ENCODE results near the gene NKAIN1.
"Not testable (repeated sequence)": the region's sequence is repeated elsewhere in the genome, so short reads cannot be mapped to it uniquely, and the experiment has no call there.

The NKAIN1 gene

DNA sequence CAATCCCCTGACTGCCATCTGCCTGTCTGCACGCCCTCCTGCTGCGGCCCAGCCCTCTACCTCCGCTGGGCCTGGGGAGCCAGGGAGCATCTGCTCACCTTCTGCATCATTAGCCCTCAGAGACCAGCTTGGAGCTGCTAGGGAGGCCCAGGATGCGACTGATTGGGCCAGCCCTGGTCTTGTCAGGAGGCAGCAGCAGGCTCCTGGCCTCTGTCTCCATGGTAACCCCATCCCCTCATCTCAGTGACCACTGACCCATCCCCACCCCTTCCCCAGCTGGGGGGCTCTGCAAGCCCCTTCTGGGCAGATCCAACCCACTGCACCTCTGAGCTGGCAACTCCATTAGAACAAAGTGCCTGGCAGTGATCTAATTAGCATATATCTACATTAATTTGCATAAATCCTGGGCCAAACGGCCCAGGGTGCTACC, 37.7 kb downstream of the NKAIN1 start:
- Histone ChIP-seq H2AFZ (ENCODE audit: low read depth, low read length) (no peak overlapping the region), H3K36me3 (ENCODE audit: insufficient read depth, low read length) (no peaks in the 10 kb centered on the region), H3K4me3 (ENCODE audit: low read length) (no peak overlapping the region), H3K9me3 (ENCODE audit: low read length) (no peaks in the 10 kb centered on the region), H3K4me1 (ENCODE audit: insufficient read depth, low read length) (peaks cover 40% of the 10 kb centered on the region), H3K27me3 (ENCODE audit: insufficient read depth, low read length) (no peaks in the 10 kb centered on the region)

DNA sequence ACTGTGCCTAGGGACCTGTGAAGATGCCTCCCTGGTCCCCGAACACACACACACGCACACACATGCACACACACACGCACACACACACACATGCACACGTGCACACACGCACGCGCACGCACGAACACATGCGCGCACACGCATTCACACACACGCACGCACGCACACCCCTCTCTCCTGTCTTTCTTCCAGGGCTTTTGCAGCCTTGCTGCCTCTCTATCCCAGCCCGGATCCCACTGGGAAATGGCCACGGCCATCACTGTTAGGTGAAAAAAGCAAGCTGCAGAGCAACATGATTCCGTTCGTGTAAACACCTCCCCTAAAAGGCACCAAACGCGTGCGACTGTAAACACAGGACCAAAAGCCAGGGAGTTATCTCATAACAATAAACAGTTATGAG, 39.7 kb downstream of the NKAIN1 start:
- Histone ChIP-seq H3K27me3 (ENCODE audit: insufficient read depth, low read length) (no peaks in the 10 kb centered on the region), H3K4me1 (ENCODE audit: insufficient read depth, low read length) (peaks cover 40% of the 10 kb centered on the region), H3K36me3 (ENCODE audit: insufficient read depth, low read length) (no peaks in the 10 kb centered on the region), H2AFZ (ENCODE audit: low read depth, low read length) (no peak overlapping the region), H3K4me3 (ENCODE audit: low read length) (no peak overlapping the region), H3K9me3 (ENCODE audit: low read length) (no peaks in the 10 kb centered on the region)

DNA sequence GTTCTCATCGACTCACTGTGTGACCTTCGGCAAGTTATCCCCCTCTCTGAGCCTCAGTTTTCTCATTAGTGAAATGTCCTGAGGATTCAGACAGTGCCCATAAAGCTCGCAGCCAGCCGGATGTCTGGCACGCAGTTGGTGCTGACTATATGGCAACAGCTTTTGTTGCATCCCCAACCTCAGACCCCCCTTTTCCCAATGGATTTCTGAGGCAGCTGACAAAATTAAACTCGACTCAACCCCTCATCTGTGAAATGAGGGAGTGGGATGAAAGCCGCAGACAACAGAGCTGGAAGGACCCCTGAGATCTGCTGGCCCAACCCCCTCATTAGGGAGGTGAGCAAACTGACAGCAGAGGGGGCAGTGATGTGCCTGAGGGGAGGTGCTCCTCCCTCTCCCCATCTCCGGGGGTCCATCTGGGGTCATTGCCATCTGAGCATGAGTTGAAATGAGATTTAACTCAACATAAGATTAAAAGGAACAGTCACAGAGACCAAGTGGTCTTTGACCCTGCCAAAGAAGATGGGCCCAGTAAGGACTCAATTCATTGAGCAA, 40.4 kb downstream of the NKAIN1 start:
- Histone ChIP-seq H3K9me3 (ENCODE audit: low read length) (no peaks in the 10 kb centered on the region), H3K4me1 (ENCODE audit: insufficient read depth, low read length) (peaks cover 40% of the 10 kb centered on the region), H2AFZ (ENCODE audit: low read depth, low read length) (no peak overlapping the region), H3K27me3 (ENCODE audit: insufficient read depth, low read length) (no peaks in the 10 kb centered on the region), H3K36me3 (ENCODE audit: insufficient read depth, low read length) (no peaks in the 10 kb centered on the region), H3K4me3 (ENCODE audit: low read length) (no peak overlapping the region)

DNA sequence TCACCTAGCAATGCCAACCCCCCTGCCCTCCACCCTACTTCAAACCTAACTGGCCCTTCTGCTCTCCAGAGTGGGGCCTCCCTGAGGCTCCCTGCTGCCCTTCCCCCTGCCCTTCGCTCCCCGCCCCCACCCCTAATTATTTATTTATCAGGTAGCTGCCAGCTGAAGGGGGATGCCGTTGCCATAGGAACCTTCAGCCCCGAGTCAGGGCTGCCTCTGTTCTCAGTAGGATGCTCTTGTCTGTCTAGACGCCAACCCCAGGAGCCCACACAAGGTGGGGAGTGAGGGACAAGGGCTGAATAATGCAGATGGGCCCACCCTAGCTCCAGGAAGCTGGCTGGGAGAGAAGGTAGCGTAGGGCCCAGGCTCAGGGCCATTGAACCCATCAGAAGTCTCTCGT, 41.1 kb downstream of the NKAIN1 start:
- peaks cover 40% of the 10 kb centered on the region for H3K4me1 ChIP-seq (ENCODE audit: insufficient read depth, low read length)
- no peak overlapping the region for H2AFZ ChIP-seq (ENCODE audit: low read depth, low read length)
- no peak overlapping the region for H3K4me3 ChIP-seq (ENCODE audit: low read length)
- no peaks in the 10 kb centered on the region for H3K9me3 ChIP-seq (ENCODE audit: low read length)
- no peaks in the 10 kb centered on the region for H3K27me3 ChIP-seq (ENCODE audit: insufficient read depth, low read length)
- no peaks in the 10 kb centered on the region for H3K36me3 ChIP-seq (ENCODE audit: insufficient read depth, low read length)

DNA sequence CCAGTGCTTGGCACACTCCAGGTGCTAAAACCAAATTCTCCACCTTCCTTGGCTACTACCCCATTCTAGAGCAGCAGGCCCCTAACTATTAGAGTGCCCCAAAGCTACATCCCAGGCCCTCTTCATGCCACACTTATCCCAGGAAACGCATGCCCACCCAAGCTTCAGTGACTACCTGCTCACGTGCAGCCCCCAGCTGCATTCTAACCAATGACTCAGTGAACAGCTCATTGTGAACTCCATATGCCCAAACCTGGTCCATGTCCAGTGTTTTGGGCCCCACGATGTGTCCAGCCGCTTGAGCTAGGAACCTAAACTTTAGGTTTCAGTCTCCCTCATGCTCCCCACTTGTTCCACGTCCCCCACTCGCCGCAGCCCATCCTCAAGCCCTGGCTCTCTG, 41.5 kb downstream of the NKAIN1 start:
- no peaks in the 10 kb centered on the region for H3K27me3 ChIP-seq (ENCODE audit: insufficient read depth, low read length)
- no peak overlapping the region for H2AFZ ChIP-seq (ENCODE audit: low read depth, low read length)
- H3K4me3 ChIP-seq (ENCODE audit: low read length), result no peak overlapping the region
- no peaks in the 10 kb centered on the region for H3K36me3 ChIP-seq (ENCODE audit: insufficient read depth, low read length)
- no peaks in the 10 kb centered on the region for H3K9me3 ChIP-seq (ENCODE audit: low read length)
- peaks cover 40% of the 10 kb centered on the region for H3K4me1 ChIP-seq (ENCODE audit: insufficient read depth, low read length)

DNA sequence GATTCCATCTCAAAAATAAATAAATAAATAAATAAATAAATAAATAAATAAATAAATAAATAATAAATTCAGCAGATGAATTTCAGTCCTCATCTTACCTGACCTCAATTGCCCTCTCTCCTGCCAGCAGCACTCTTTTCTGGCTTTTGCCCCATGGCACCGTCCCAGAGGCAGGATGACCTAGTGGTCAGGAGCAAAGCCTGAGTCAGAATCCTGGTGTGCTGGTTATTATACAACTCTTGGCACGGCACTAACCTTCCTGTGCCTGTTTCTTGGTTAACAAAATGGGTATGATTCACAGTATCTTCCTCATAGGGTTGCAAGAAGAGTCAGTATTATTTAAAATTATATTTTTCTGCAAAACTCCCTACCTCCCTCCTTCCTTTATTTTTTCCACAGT, 43.0 kb downstream of the NKAIN1 start:
- Histone ChIP-seq H3K27me3 (ENCODE audit: insufficient read depth, low read length) (no peaks in the 10 kb centered on the region), H3K4me1 (ENCODE audit: insufficient read depth, low read length) (peaks cover 34% of the 10 kb centered on the region), H3K36me3 (ENCODE audit: insufficient read depth, low read length) (no peaks in the 10 kb centered on the region), H3K4me3 (ENCODE audit: low read length) (no peak overlapping the region), H2AFZ (ENCODE audit: low read depth, low read length) (no peak overlapping the region), H3K9me3 (ENCODE audit: low read length) (no peaks in the 10 kb centered on the region)

DNA sequence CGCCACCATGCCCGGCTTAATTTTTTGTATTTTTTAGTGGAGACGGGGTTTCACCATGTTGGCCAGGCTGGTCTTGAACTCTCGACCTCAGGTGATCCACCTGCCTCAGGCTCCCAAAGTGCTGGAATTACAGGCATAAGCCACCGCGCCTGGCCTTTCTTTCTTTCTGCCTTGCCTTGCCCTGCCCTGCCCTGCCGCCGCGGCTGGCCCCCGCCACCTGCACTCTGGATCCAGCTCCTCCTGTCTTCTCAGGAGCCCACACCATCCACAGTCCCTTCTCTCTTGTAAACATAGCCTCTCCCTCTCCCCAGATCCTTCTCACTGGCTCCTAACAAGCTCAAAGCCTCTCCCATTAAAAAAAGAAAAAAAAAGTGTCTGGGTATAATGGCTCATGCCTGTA, 44.4 kb downstream of the NKAIN1 start:
- peaks cover 24% of the 10 kb centered on the region for H3K4me1 ChIP-seq (ENCODE audit: insufficient read depth, low read length)
- H3K9me3 ChIP-seq (ENCODE audit: low read length); H2AFZ ChIP-seq (ENCODE audit: low read depth, low read length); H3K4me3 ChIP-seq (ENCODE audit: low read length); H3K27me3 ChIP-seq (ENCODE audit: insufficient read depth, low read length); H3K36me3 ChIP-seq (ENCODE audit: insufficient read depth, low read length): not testable (repeated sequence)

DNA sequence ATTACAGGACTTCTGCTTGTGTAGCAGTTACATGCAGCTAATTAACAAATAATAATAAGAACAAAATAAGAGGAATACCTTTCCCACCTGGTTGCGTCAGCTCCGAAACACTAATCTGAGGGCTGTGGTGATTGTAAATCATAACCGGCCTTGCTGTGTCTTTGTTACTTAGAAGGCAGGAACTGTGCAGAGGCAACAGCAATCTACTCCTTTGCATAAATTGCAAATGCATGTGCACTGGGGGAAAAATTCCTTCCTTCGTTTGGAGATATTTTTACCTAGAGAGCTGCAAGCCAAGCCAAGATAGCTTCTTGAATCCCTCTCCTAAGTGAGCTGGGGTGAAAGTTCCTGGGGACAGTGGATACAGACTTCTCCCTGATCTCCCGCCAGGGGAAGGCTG, 46.0 kb downstream of the NKAIN1 start:
- Histone ChIP-seq H3K27me3 (ENCODE audit: insufficient read depth, low read length) (no peaks in the 10 kb centered on the region), H2AFZ (ENCODE audit: low read depth, low read length) (no peak overlapping the region), H3K9me3 (ENCODE audit: low read length) (no peaks in the 10 kb centered on the region), H3K4me3 (ENCODE audit: low read length) (no peak overlapping the region), H3K36me3 (ENCODE audit: insufficient read depth, low read length) (no peaks in the 10 kb centered on the region), H3K4me1 (ENCODE audit: insufficient read depth, low read length) (peaks cover 9% of the 10 kb centered on the region)

DNA sequence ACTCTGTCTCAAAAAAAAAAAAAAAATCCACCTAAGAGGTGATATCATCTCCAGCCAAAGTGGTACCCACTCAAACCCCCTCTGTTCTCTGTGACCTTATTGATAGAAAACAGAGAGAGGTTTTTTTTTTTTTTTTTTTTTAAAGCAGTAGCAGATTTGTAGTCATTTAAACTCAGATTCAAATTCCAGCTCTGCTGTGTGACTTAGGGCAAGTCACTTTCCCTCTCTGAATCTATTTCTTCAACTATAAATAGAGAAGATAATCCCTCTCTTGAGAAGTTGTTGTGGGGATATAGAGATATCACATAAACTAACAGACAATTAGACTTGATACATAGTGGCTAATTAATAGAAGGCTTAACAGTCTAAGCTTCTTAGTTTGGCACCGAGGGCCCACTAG, 48.4 kb downstream of the NKAIN1 start:
- H3K4me1 ChIP-seq (ENCODE audit: insufficient read depth, low read length), result no peaks in the 10 kb centered on the region
- H2AFZ ChIP-seq (ENCODE audit: low read depth, low read length), result no peak overlapping the region
- peaks cover 6% of the 10 kb centered on the region for H3K36me3 ChIP-seq (ENCODE audit: insufficient read depth, low read length)
- H3K4me3 ChIP-seq (ENCODE audit: low read length), result no peak overlapping the region
- no peaks in the 10 kb centered on the region for H3K27me3 ChIP-seq (ENCODE audit: insufficient read depth, low read length)
- H3K9me3 ChIP-seq (ENCODE audit: low read length), result no peaks in the 10 kb centered on the region

DNA sequence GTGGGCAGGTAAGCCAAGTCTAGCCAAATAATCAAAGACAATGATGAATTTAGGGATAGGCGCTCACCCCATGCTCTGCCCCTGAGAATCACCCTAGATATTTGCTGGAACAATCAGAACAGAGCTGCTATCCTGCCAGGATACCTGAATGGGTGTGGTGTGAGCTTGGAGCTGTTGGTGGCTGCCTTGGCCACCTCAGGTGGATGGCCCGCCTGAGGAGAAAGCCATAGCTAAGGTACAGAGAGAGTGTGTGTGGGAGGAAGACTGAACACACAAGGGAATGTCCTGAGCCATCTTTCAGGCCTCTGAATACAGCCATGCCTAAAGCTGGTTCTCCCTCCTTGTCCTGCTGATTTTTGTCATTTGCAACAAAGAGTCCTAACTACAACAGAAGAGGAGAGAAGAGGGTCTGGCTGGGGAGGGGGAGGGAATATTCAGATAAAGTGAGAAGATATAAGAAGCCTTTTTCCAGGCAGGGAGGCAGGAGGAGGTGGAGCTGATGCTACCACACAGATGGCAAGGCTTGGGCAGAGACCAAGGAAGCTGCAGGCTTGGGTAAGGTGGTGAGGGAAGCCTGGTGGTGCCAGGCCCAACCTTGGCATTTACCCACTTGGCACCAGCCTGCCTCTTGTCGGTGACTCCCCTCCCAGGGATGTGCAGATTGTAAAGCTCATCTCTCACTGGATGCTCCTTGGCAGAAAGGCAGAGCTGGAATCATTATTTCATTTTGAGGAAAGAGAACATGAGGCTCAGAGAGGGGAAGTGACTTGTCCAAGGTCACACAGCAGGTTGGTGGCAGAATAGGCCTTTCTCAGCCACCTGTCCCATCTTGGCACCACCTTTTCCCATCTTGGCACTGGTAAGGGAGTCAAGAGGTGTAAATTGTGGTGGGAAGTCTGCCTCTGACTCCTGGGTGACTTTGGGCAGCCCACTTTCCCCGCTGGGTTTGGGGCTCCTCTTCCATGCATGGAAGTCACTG, 49.7 kb downstream of the NKAIN1 start:
- Histone ChIP-seq H3K27me3 (ENCODE audit: insufficient read depth, low read length) (no peaks in the 10 kb centered on the region), H3K4me1 (ENCODE audit: insufficient read depth, low read length) (no peaks in the 10 kb centered on the region), H3K4me3 (ENCODE audit: low read length) (no peak overlapping the region), H3K36me3 (ENCODE audit: insufficient read depth, low read length) (peaks cover 6% of the 10 kb centered on the region), H2AFZ (ENCODE audit: low read depth, low read length) (no peak overlapping the region), H3K9me3 (ENCODE audit: low read length) (no peaks in the 10 kb centered on the region)

DNA sequence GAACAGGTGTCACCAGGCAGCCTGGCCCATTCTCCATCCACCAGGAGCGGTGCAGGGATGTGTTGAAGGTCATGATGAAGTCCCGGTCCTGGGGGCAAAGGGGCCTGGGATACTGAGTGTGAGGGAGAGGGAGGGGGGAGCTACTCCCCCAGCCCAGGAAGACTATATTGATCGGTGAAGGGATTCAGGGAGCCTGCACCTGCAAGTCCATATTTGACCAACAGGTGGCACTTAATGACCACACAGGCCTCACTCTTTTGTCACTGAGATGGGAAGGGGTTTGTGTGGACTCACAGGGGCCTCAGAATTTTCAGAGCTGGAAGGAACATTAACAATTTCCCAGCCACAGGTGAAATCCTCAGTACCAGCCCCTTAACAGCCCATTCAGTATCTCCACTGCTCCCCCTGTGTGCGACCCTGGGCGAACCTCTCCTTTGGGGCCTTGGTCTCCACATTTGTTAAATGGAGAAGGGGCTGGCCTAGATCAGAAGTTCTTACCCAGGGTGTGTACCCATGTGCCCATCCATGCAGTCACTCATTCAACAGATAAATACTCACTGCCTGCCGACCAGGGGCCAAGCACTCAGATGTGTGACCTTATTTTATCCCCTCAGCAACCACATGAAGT, 55.6 kb downstream of the NKAIN1 start:
- H3K4me1 ChIP-seq (ENCODE audit: insufficient read depth, low read length), result no peaks in the 10 kb centered on the region
- no peaks in the 10 kb centered on the region for H3K9me3 ChIP-seq (ENCODE audit: low read length)
- H2AFZ ChIP-seq (ENCODE audit: low read depth, low read length), result no peak overlapping the region
- H3K27me3 ChIP-seq (ENCODE audit: insufficient read depth, low read length), result no peaks in the 10 kb centered on the region
- peaks cover 42% of the 10 kb centered on the region for H3K36me3 ChIP-seq (ENCODE audit: insufficient read depth, low read length)
- H3K4me3 ChIP-seq (ENCODE audit: low read length), result no peak overlapping the region

DNA sequence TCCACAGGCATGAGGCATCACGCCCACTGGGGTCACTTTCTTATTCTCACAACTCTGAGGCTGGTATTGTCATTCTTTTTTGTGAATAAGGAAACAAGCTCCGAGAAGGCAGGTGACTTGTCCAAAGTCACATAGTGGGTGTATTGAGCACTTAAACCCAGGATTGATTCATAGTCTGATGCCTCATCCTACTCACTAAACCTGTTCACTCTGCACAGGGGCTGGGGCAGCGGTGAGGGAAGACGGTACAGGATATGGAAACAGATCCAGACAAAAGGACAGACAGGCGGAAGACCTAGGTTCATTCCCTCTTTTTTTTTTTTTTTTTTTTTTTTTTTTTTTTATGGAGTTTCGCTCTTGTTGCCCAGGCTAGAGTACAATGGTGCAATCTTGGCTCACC, 56.6 kb downstream of the NKAIN1 start:
- H3K36me3 ChIP-seq (ENCODE audit: insufficient read depth, low read length), result peaks cover 45% of the 10 kb centered on the region
- H3K9me3 ChIP-seq (ENCODE audit: low read length), result no peaks in the 10 kb centered on the region
- no peaks in the 10 kb centered on the region for H3K27me3 ChIP-seq (ENCODE audit: insufficient read depth, low read length)
- H3K4me3 ChIP-seq (ENCODE audit: low read length), result no peak overlapping the region
- no peak overlapping the region for H2AFZ ChIP-seq (ENCODE audit: low read depth, low read length)
- H3K4me1 ChIP-seq (ENCODE audit: insufficient read depth, low read length), result no peaks in the 10 kb centered on the region

DNA sequence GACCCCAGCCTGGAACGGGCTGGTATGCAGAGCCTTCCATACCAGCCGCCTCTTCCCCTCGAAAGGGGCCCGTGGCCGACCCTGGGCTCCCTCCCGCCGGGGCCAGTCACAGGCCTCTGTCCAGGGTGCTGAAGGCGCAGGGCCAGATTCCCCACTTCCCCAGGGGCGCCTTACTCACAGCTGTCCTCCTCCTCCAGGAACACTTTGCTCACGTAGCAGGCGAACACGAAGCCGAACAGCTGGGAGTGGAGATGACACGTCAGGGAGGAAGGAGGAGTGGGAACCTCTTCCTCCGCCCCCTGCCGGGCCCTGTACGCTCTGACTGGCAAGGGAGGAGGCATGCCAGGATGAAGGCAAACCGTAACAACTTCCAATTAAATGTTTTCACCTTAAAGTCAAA, 57.3 kb downstream of the NKAIN1 start:
- Histone ChIP-seq H3K36me3 (ENCODE audit: insufficient read depth, low read length) (peaks cover 45% of the 10 kb centered on the region), H3K4me3 (ENCODE audit: low read length) (no peak overlapping the region), H3K27me3 (ENCODE audit: insufficient read depth, low read length) (no peaks in the 10 kb centered on the region), H3K9me3 (ENCODE audit: low read length) (peaks cover 3% of the 10 kb centered on the region), H3K4me1 (ENCODE audit: insufficient read depth, low read length) (no peaks in the 10 kb centered on the region), H2AFZ (ENCODE audit: low read depth, low read length) (no peak overlapping the region)
